GM12878 (cell line): ENCODE data around the gene SARDH. TPM values are rescaled to one million over a fixed set of nuclear protein-coding genes. Genes with fewer than 3 reads are reported as not detected.

Experiments
- ATAC-seq: fragments of 200-7000 bp; cut with Tn5 transposase; 3 replicates; pipeline ENCODE4 v1.9.1; 2020; ENCODE audit warnings: mild to moderate bottlenecking, moderate library complexity
- BruUV-seq: library from RNA; stranded (reverse); fragments of 400-500 nt; replicated peaks from 2 replicates; lab custom pipeline; 2021; lab: Mats Ljungman, UMichigan
- CTCF ChIA-PET: fragments of 300-600 bp; sonication (Branson Sonifier 250); formaldehyde crosslinking; extraction: SDS; loops from one replicate; lab custom pipeline; 2021; ENCODE audit warnings: inconsistent platforms; lab: Yijun Ruan, JAX
- POLR2A ChIA-PET: fragments of 350-600 bp; formaldehyde crosslinking; extraction: SDS; loops from one replicate; lab custom pipeline; 2021; ENCODE audit warnings: inconsistent platforms; lab: Charles Lee
- RAD21 ChIA-PET: fragments of 300-600 bp; sonication (Branson Sonifier 250); formaldehyde crosslinking; loops from one replicate; lab custom pipeline; 2023; ENCODE audit warnings: antibody characterized with exemption; ENCODE audit not compliant: unreplicated experiment; lab: Charles Lee
- SMC1A ChIA-PET: fragments of 300-600 bp; sonication (Branson Sonifier 250); formaldehyde crosslinking; loops from one replicate; lab custom pipeline; 2023; ENCODE audit not compliant: unreplicated experiment, uncharacterized antibody; lab: Charles Lee
- DNase-seq: peaks from one replicate; pipeline ENCODE4 v3.0.0-alpha.2; 2011; ENCODE audit warnings: low read depth, low spot score
- FAIRE-seq: peaks from 3 replicates; lab custom pipeline; 2011; peaks lifted over from hg19 to GRCh38; lab: Jason Lieb, UNC
- H2AFZ ChIP-seq: 2 replicates; pipeline ENCODE4 v1.6.0; 2011; ENCODE audit warnings: low read depth, low read length, control low read depth; ENCODE audit not compliant: control insufficient read depth
- H3K27ac ChIP-seq: 2 replicates; pipeline ENCODE4 v1.5.1; 2011; ENCODE audit warnings: control low read depth; ENCODE audit not compliant: control insufficient read depth, insufficient read depth
- H3K27me3 ChIP-seq, 2 experiments: replicated peaks in 1 of 2; 2 replicates each; pipeline versions ENCODE4 v1.6.0 to v1.6.1; 2011; ENCODE audit warnings: low read length in 1 of 2; ENCODE audit not compliant: control insufficient read depth in 2 of 2, insufficient read depth in 2 of 2
- H3K36me3 ChIP-seq, 2 experiments: 2 replicates each; pipeline ENCODE4 v1.5.1; 2011; ENCODE audit warnings: low read length in 1 of 2; ENCODE audit not compliant: control insufficient read depth in 2 of 2, insufficient read depth in 2 of 2
- H3K4me1 ChIP-seq: 2 replicates; pipeline ENCODE4 v1.6.1; 2011; ENCODE audit warnings: mild to moderate bottlenecking, low read length, moderate library complexity, mixed read lengths; ENCODE audit not compliant: control insufficient read depth, insufficient read depth
- H3K4me2 ChIP-seq: 2 replicates; pipeline ENCODE4 v1.6.0; 2011; ENCODE audit warnings: control low read depth; ENCODE audit not compliant: control insufficient read depth, insufficient read depth
- H3K4me3 ChIP-seq: fragments of 200-600 bp; sonication (generic); 2 replicates; pipeline ENCODE4 v1.5.1; 2016
- H3K79me2 ChIP-seq: 2 replicates; pipeline ENCODE4 v1.6.0; 2011; ENCODE audit warnings: low read length; ENCODE audit not compliant: control insufficient read depth, insufficient read depth
- H3K9ac ChIP-seq: 2 replicates; pipeline ENCODE4 v1.8.0; 2011; ENCODE audit warnings: low read length, control low read depth, mixed read lengths; ENCODE audit not compliant: control insufficient read depth, insufficient read depth
- H3K9me3 ChIP-seq: replicated peaks from 3 replicates; pipeline ENCODE4 v1.5.1; 2011; ENCODE audit warnings: mild to moderate bottlenecking, low read length; ENCODE audit not compliant: control insufficient read depth, insufficient read depth
- H4K20me1 ChIP-seq: 2 replicates; pipeline ENCODE4 v1.6.0; 2011; ENCODE audit not compliant: control insufficient read depth, insufficient read depth
- CBX5 ChIP-seq: sonication (generic); IDR thresholded peaks from 2 replicates; pipeline ENCODE4 v1.6.1; 2016; ENCODE audit warnings: low read depth, moderate library complexity, mild to moderate bottlenecking, inconsistent platforms
- CHD1 ChIP-seq: IDR thresholded peaks from 2 replicates; pipeline ENCODE4 v1.6.1; 2012; ENCODE audit warnings: low read depth, low read length, improper control_type of control experiment
- EZH2 ChIP-seq: IDR thresholded peaks from 2 replicates; pipeline ENCODE4 v1.6.1; 2012; ENCODE audit warnings: low read depth, mild to moderate bottlenecking, control low read depth, inconsistent platforms, low read length, borderline replicate concordance; ENCODE audit not compliant: control insufficient read depth
- GABPA ChIP-seq: IDR thresholded peaks from 2 replicates; pipeline ENCODE4 v1.6.1; 2014; ENCODE audit warnings: antibody characterized with exemption, low read depth, mild to moderate bottlenecking, inconsistent platforms
- GATAD2B ChIP-seq: fragments of 450-650 bp; conservative IDR thresholded peaks from 2 replicates; pipeline ENCODE4 v1.6.1; 2017; ENCODE audit warnings: low read depth, mild to moderate bottlenecking, moderate library complexity
- HCFC1 ChIP-seq: fragments of 150-350 bp; IDR thresholded peaks from 2 replicates; pipeline ENCODE4 v1.6.1; 2014; ENCODE audit warnings: low read length
- MYC ChIP-seq: IDR thresholded peaks from 2 replicates; pipeline ENCODE4 v1.6.1; 2011; ENCODE audit warnings: mild to moderate bottlenecking, low read length, moderate library complexity, inconsistent platforms; ENCODE audit not compliant: insufficient read depth, insufficient replicate concordance, insufficient read length, severe bottlenecking
- NBN ChIP-seq: fragments of 450-650 bp; IDR thresholded peaks from 2 replicates; pipeline ENCODE4 v1.6.1; 2016
- NR2C1 ChIP-seq: fragments of 450-650 bp; IDR thresholded peaks from 2 replicates; pipeline ENCODE4 v1.6.1; 2017; ENCODE audit warnings: antibody characterized with exemption, mild to moderate bottlenecking, moderate library complexity
- ZZZ3 ChIP-seq: IDR thresholded peaks from 2 replicates; pipeline ENCODE4 v1.6.1; 2011; ENCODE audit warnings: low read depth; ENCODE audit not compliant: control insufficient read depth, insufficient read length
- WGBS: methylation state at CpG from one replicate; pipeline ENCODE4 v1.1.6; 2016; ENCODE audit warnings: low lambda C conversion rate; ENCODE audit not compliant: insufficient replicate concordance, insufficient coverage; ENCODE audit errors: missing lambda C conversion rate; 5-methylcytosine and 5-hydroxymethylcytosine counted together
- in situ Hi-C: fragments of 300-500 bp; cut with MboI; formaldehyde crosslinking; loops from 9 replicates; pipeline ENCODE4 v1.14.3; 2018; ENCODE audit warnings: mixed read lengths
- intact Hi-C: fragments of 100-400 bp; cut with micrococcal nuclease; formaldehyde crosslinking; loops from one replicate; pipeline ENCODE4 v1.14.2; 2022; ENCODE audit not compliant: unreplicated experiment
- polyA plus RNA-seq, 11 experiments: library from polyadenylated mRNA; depleted of rRNA in 4 of 11; unstranded in 6 of 11; stranded (reverse) in 5 of 11; fragments of >200 nt; fragmentation: Nextera tagmentation in 4 of 11; fragmentation: Illumina TruSeq in 1 of 11; extraction: Ambion mirVana in 4 of 11; extraction: Trizol in 1 of 11; gene quantifications; 1 replicate in 1 of 11; 2 replicates in 10 of 11; pipeline versions ENCODE4 v1.2.1 to v1.2.3, GENCODE V29; 2011 to 2016; ENCODE audit warnings: inconsistent platforms in 2 of 11, missing spikeins in 2 of 11, low read depth in 1 of 11
- total RNA-seq, 4 experiments: library from RNA; depleted of rRNA in 3 of 4; stranded (reverse); fragments of >200 nt in 3 of 4; fragmentation: Illumina TruSeq in 1 of 4; extraction: Trizol in 1 of 4; gene quantifications; 2 replicates each; pipeline versions ENCODE4 v1.2.1 to v1.2.3, GENCODE V29; 2013 to 2021
- TF ChIP-seq, protein P1 (sequence below): fragments of 150-350 bp; IDR thresholded peaks from 2 replicates; pipeline ENCODE4 v1.6.1; 2014; ENCODE audit warnings: mild to moderate bottlenecking, low read depth, low read length
- TF ChIP-seq, protein P2 (sequence below): fragments of 450-650 bp; IDR thresholded peaks from 2 replicates; pipeline ENCODE4 v1.6.1; 2017; ENCODE audit warnings: mild to moderate bottlenecking

Gene SARDH
- total and polyA plus RNA-seq, 10 of the 15 experiments (the other 5 are each of a cell fraction or from before 2014, with no cell fraction given) = 0.03 to 0.15 (median 0.10) TPM; not detected in 6

DNA sequence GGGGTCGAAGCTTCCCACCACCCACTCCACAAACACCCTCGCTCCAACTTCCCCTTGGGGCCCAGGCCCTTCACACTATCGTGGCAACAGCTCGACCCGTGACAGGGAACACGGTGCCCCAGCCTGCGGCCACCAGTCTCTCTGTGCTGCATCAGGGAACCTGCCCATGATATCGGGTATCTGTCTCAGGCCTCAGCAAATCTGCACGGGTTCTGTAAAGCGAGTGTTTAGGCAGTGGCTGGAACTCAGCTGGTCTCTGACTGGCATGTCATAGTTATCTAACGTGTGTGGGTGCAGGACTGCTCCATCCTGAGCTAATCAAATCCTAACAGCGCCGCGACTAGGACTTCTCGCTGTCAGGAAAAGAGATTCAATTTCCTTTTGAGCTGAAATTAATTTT, 59.1 kb downstream of the SARDH start (continued):
- TF ChIP-seq NBN (no peak), GATAD2B (no peak), GABPA (no peak), CBX5 (no peak)
- TF ChIP-seq, protein P1, sequence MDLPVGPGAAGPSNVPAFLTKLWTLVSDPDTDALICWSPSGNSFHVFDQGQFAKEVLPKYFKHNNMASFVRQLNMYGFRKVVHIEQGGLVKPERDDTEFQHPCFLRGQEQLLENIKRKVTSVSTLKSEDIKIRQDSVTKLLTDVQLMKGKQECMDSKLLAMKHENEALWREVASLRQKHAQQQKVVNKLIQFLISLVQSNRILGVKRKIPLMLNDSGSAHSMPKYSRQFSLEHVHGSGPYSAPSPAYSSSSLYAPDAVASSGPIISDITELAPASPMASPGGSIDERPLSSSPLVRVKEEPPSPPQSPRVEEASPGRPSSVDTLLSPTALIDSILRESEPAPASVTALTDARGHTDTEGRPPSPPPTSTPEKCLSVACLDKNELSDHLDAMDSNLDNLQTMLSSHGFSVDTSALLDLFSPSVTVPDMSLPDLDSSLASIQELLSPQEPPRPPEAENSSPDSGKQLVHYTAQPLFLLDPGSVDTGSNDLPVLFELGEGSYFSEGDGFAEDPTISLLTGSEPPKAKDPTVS = no peak
- TF ChIP-seq, all 136 proteins: peak for 0

DNA sequence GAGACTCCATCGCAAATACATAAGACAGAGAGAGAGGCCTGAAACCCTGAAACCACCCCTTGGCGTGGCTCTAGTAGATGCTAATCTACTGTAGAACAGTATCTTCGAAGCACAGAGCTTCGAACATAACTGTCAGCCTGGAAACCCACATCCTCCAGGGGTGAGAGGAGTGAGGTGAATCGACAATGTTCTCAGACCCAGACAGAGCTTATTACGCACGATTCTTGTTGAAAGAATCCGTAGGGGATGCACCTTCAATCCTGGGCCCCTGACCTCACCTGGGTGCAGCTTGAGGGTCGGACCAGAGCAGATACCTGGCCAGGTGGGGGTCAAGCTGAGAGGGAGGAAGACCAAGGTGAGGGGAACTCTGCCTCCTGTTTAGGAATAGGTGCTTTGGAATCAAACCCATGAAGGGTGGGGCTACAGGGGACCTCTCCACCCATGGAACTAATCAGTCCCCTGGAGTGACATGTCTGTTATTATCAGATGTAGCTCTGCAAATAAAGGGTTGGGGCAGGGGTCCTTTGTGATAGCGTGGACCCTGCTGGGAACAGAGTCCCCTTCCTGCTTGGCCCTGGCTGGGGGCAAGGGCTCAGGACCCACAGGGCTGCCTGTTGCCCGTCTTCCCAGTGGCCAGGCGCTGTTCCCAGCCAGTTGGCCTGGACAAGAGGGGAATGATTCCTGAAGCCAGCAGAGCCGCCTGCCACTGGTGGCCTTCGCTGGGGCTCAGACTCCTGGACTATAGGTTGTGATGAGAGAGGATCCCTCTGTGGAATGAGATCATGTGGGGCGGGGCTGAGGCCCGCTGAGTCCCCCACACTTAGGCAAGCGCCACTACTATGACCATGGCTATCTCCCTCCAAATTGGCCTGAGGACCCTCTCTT, 60.8 kb downstream of the SARDH start:
- no peaks in the 10 kb centered on the region for H3K36me3 ChIP-seq
- no peaks in the 10 kb centered on the region for H3K79me2 ChIP-seq
- no peak overlapping the region for H2AFZ ChIP-seq
- no peak for TF ChIP-seq ZZZ3
- no peak for TF ChIP-seq EZH2
- no peak for TF ChIP-seq MYC
- no peak for TF ChIP-seq CHD1
- TF ChIP-seq HCFC1 = no peak
- TF ChIP-seq, protein P2, sequence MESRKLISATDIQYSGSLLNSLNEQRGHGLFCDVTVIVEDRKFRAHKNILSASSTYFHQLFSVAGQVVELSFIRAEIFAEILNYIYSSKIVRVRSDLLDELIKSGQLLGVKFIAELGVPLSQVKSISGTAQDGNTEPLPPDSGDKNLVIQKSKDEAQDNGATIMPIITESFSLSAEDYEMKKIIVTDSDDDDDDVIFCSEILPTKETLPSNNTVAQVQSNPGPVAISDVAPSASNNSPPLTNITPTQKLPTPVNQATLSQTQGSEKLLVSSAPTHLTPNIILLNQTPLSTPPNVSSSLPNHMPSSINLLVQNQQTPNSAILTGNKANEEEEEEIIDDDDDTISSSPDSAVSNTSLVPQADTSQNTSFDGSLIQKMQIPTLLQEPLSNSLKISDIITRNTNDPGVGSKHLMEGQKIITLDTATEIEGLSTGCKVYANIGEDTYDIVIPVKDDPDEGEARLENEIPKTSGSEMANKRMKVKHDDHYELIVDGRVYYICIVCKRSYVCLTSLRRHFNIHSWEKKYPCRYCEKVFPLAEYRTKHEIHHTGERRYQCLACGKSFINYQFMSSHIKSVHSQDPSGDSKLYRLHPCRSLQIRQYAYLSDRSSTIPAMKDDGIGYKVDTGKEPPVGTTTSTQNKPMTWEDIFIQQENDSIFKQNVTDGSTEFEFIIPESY = no peak
- TF ChIP-seq NR2C1 = no peak
- ChIA-PET RAD21 (no interaction called here), SMC1A (no interaction called here), POLR2A (no interaction called here), CTCF (no interaction called here)
- no peak overlapping the region for H3K27ac ChIP-seq
- in situ Hi-C loops = no loop called here
- intact Hi-C loops = no loop called here
- ATAC-seq = no peak
- H3K9ac ChIP-seq = no peak overlapping the region
- no peak overlapping the region for H3K4me3 ChIP-seq
- no peaks in the 10 kb centered on the region for H4K20me1 ChIP-seq
- no TSS peak for BruUV-seq
- H3K4me2 ChIP-seq = no peak overlapping the region
- no peaks in the 10 kb centered on the region for H3K9me3 ChIP-seq
- no peak for FAIRE-seq
- no peaks in the 10 kb centered on the region for H3K4me1 ChIP-seq
- no peaks in the 10 kb centered on the region for H3K27me3 ChIP-seq
- DNase-seq = no peak
- WGBS = 32% methylated on average over 17 of the region's 17 CpGs
